Measurements from ENCODE around the gene ELMO2.

DNA sequence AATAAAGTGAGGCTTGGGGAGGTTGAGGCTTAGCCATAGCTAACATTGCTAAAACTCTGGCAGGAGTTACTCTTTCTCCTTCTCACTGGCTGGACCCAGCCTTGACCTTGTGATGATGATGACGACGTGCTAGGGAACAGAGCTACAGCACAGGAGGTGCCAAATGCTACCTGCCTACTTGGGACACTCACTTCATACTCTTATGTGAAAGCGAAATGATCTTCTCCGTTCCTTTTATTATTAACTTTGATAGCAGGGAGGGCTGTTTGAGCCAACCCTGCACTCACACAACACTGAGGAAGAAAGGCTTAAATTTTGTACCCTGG lies 1.2 kb upstream of the ELMO2 start:
- TF ChIP-seq POLR2A (IDR thresholded peaks at IDR 0.05; ENCODE audit: low read depth, low read length) (no peak), POLR2AphosphoS5 (IDR thresholded peaks at IDR 0.05; ENCODE audit: low read depth, low read length) (no peak), TAF1 (IDR thresholded peaks at IDR 0.05; ENCODE audit: low read depth, low read length) (no peak), POU2F2 (IDR thresholded peaks at IDR 0.05; ENCODE audit: low read depth, low read length) (no peak), PAX5 (IDR thresholded peaks at IDR 0.05; ENCODE audit: insufficient read depth, low read length, severe bottlenecking) (no peak)
